Thyroid gland (tissue), 4 donors: Measurements from ENCODE around the gene MTIF2. TPM values are rescaled to one million over a fixed set of nuclear protein-coding genes. Genes with fewer than 3 reads are reported as not detected.
A peak's percentile ranks its signal among the peaks of the same experiment; 100 is the strongest.

Source experiments
- DNase-seq, 2 donors: peaks; one replicate each; pipeline ENCODE4 v3.0.0-alpha.2; 2019
- H3K27ac ChIP-seq, 3 donors: fragments of 200-600 bp; sonication (generic); 1 replicate in 2 of 3; 2 replicates in 1 of 3; pipeline ENCODE4 v1.5.1; 2016 to 2019; ENCODE audit warnings: mild to moderate bottlenecking in 1 of 3, moderate library complexity in 1 of 3
- H3K27me3 ChIP-seq: fragments of 200-600 bp; sonication (generic); one replicate; pipeline ENCODE4 v1.5.1; 2019
- H3K36me3 ChIP-seq, 2 donors: fragments of 200-600 bp; sonication (generic); one replicate each; pipeline ENCODE4 v1.5.1; 2016 to 2019
- H3K4me1 ChIP-seq, 2 donors: fragments of 200-600 bp; sonication (generic); one replicate each; pipeline ENCODE4 v1.5.1; 2017 to 2019
- H3K4me3 ChIP-seq, 3 donors: fragments of 200-600 bp; sonication (generic); replicated peaks in 1 of 3; 1 replicate in 2 of 3; 2 replicates in 1 of 3; pipeline ENCODE4 v1.5.1; 2016; ENCODE audit warnings: mild to moderate bottlenecking in 1 of 3
- H3K9me3 ChIP-seq: fragments of 200-600 bp; sonication (generic); one replicate; pipeline ENCODE4 v1.5.1; 2017
- CTCF ChIP-seq, 6 experiments: fragments of 200-600 bp in 3 of 6; fragments of 450-650 bp in 3 of 6; sonication (generic) in 3 of 6; IDR thresholded peaks; one replicate each; pipeline ENCODE4 v1.5.1; 2016 to 2019; ENCODE audit warnings: antibody characterized with exemption in 6 of 6, mild to moderate bottlenecking in 2 of 6, inconsistent platforms in 1 of 6, moderate library complexity in 1 of 6
- POLR2A ChIP-seq, 2 donors: fragments of 450-650 bp; IDR thresholded peaks; one replicate each; pipeline ENCODE4 v1.6.1; 2017; ENCODE audit warnings: antibody characterized with exemption in 2 of 2, mild to moderate bottlenecking in 2 of 2, moderate library complexity in 1 of 2
- WGBS, 2 donors: methylation state at CpG; one replicate each; pipeline ENCODE4 v1.1.5; 2017; 5-methylcytosine and 5-hydroxymethylcytosine counted together
- intact Hi-C: fragments of 100-400 bp; cut with DNase I; formaldehyde crosslinking; loops from one replicate; pipeline ENCODE4 v1.15.1; 2023
- total RNA-seq, 4 donors: library from RNA; depleted of rRNA; stranded (reverse); fragments of >200 nt; gene quantifications; one replicate each; pipeline ENCODE4 v1.2.3, GENCODE V29; 2016

MTIF2 gene
- total RNA-seq, 4 donors from 2014 or later, result 19.6 to 33.5 (median 27.8) TPM

GRCh38 chr2:55232084-55232862, 36.8 kb downstream of the MTIF2 start, which contains the start of the genes CLHC1 and RPS27A:
CLHC1 (minus strand) TSS chr2:55232293; CDS start chr2:55222411, 9,882 bp downstream.
RPS27A (plus strand) TSS chr2:55232688; CDS start chr2:55232825, 137 bp downstream.
- H3K36me3 ChIP-seq, result peaks cover 17 to 27% of the 10 kb centered on the region in 2 donors
- H3K9me3 ChIP-seq, result no peaks in the 10 kb centered on the region
- peak within 1 kb of the TSS; percentile 75 to 100 (median 94) for H3K4me3 ChIP-seq
- H3K27ac ChIP-seq, result peak within 1 kb of the TSS; percentile 84 to 95 (median 88)
- intact Hi-C loops, result no loop called here
- peak; percentile 50 to 92 for TF ChIP-seq POLR2A (IDR thresholded peaks at IDR 0.05)
- TF ChIP-seq CTCF (IDR thresholded peaks at IDR 0.05), result peak in 1 of 6 experiments; percentile 10
- no peaks in the 10 kb centered on the region for H3K27me3 ChIP-seq
- peak; percentile 90 to 92 for DNase-seq
- 0 to 1% methylated on average over 37 of the region's 37 CpGs for WGBS, 2 donors
- H3K4me1 ChIP-seq, result peaks cover 19 to 25% of the 10 kb centered on the region in 2 donors

- no peak for DNase-seq
- TF ChIP-seq POLR2A (IDR thresholded peaks at IDR 0.05), result no peak
- TF ChIP-seq CTCF (IDR thresholded peaks at IDR 0.05), result no peak
- intact Hi-C loops, result no loop called here
- WGBS, 2 donors, result 8 to 10% methylated on average over 13 of the region's 13 CpGs
- H3K4me3 ChIP-seq, result peak overlapping the region; percentile 15 to 100 (median 75)
- peaks cover 17 to 23% of the 10 kb centered on the region in 2 donors for H3K36me3 ChIP-seq
- peaks cover 19 to 25% of the 10 kb centered on the region in 2 donors for H3K4me1 ChIP-seq
- no peaks in the 10 kb centered on the region for H3K9me3 ChIP-seq
- peak overlapping the region; percentile 84 to 95 (median 88) for H3K27ac ChIP-seq
- H3K27me3 ChIP-seq, result no peaks in the 10 kb centered on the region
Observed at GRCh38 chr2:55231546-55232083, 37.4 kb downstream of the MTIF2 start.

- no peak overlapping the region for H3K27ac ChIP-seq
- intact Hi-C loops, result no loop called here
- no peaks in the 10 kb centered on the region for H3K9me3 ChIP-seq
- WGBS, 2 donors, result 97 to 98% methylated on average over 3 of the region's 3 CpGs
- no peaks in the 10 kb centered on the region for H3K27me3 ChIP-seq
- H3K36me3 ChIP-seq, result peaks cover 15% of the 10 kb centered on the region in 2 donors
- H3K4me3 ChIP-seq, result no peak overlapping the region
- no peak for DNase-seq
- H3K4me1 ChIP-seq, result peaks cover 19 to 25% of the 10 kb centered on the region in 2 donors
- TF ChIP-seq CTCF (IDR thresholded peaks at IDR 0.05) (no peak), POLR2A (IDR thresholded peaks at IDR 0.05) (no peak)
Observed at GRCh38 chr2:55230551-55230950, 38.5 kb downstream of the MTIF2 start.

GRCh38 chr2:55229221-55229620, 39.8 kb downstream of the MTIF2 start:
- H3K4me3 ChIP-seq, result no peak overlapping the region

More at GRCh38 chr2:55229221-55229620, 39.8 kb downstream of the MTIF2 start:
- Histone ChIP-seq H3K27me3 (no peaks in the 10 kb centered on the region), H3K9me3 (no peaks in the 10 kb centered on the region), H3K27ac (no peak overlapping the region), H3K4me1 (peaks cover 19% of the 10 kb centered on the region in 2 donors), H3K36me3 (peaks cover 3% of the 10 kb centered on the region in 2 donors)
- no peak for DNase-seq
- TF ChIP-seq POLR2A (IDR thresholded peaks at IDR 0.05), result no peak
- TF ChIP-seq CTCF (IDR thresholded peaks at IDR 0.05), result no peak
- intact Hi-C loops, result no loop called here
- WGBS, 2 donors, result 92 to 97% methylated on average over 2 of the region's 2 CpGs
